ENCODE data around the gene TOM1L2. TPM values are rescaled to one million over a fixed set of nuclear protein-coding genes. Genes with fewer than 3 reads are reported as not detected.

Gene TOM1L2
- polyA plus RNA-seq, 1 experiment = 25.5 TPM

DNA sequence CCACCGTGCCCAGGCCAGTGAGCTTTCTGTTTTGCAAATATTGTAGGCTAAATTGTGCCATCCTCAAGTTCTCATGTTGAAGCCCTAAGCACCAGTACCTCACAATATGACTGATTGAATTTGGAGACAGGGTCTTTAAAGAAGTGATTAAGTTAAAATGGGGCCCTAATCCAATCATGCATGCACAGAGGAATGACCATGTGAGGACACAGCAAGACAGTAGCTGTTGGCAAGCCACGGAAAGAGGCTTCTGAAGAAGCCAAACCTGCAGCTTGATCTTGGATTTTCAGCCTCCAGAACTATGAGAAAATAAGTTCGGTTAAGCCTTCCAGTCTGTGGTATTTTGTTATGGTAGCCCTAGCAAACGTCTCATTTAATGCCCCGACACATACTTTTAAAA lies 24.9 kb downstream of the TOM1L2 start:
- H3K9me3 ChIP-seq (ENCODE audit: control insufficient read depth, insufficient read depth, low read length) = no peaks in the 10 kb centered on the region
- DNase-seq (ENCODE audit: low read depth, low spot score) = no peak
- H3K27ac ChIP-seq (ENCODE audit: low read depth, low read length) = peak overlapping the region; percentile 31
- CTCF ChIA-PET = interaction anchor here (0.6 to 2.2 kb wide), 4 partner anchors 16 to 56 kb away, joined by 3 to 12 read pairs (median 4); no protein-coding TSS in a partner anchor
- H3K4me3 ChIP-seq (ENCODE audit: low read depth, low read length) = no peak overlapping the region
- POLR2A ChIA-PET = interaction anchor here (1.0 to 1.1 kb wide), 2 partner anchors 25 to 34 kb away, joined by 3 read pairs; partner anchors contain the start of genes DRC3 and TOM1L2
- no peaks in the 10 kb centered on the region for H3K27me3 ChIP-seq (ENCODE audit: control insufficient read depth, insufficient read depth, low read length)
- TF ChIP-seq, protein P1, sequence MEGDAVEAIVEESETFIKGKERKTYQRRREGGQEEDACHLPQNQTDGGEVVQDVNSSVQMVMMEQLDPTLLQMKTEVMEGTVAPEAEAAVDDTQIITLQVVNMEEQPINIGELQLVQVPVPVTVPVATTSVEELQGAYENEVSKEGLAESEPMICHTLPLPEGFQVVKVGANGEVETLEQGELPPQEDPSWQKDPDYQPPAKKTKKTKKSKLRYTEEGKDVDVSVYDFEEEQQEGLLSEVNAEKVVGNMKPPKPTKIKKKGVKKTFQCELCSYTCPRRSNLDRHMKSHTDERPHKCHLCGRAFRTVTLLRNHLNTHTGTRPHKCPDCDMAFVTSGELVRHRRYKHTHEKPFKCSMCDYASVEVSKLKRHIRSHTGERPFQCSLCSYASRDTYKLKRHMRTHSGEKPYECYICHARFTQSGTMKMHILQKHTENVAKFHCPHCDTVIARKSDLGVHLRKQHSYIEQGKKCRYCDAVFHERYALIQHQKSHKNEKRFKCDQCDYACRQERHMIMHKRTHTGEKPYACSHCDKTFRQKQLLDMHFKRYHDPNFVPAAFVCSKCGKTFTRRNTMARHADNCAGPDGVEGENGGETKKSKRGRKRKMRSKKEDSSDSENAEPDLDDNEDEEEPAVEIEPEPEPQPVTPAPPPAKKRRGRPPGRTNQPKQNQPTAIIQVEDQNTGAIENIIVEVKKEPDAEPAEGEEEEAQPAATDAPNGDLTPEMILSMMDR (IDR thresholded peaks at IDR 0.05; ENCODE audit: low read depth, low read length) = no peak

DNA sequence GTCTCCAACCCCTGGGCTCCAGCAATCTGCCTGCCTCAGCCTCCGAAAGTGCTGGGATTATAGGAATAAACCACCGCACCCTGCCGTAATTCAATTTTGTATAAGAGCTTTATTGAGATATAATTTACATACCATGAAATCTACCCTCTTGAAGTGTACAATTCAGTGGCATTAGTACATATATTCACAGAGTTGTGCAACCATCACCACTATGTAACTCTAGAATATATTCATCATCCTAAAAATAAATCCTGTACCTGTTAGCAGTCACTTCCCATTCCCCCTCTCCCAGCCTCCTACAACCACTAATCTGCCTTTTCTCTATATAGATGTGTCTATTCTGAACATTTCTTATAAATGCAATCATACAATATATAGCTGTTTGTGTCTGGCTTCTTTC lies 26.1 kb downstream of the TOM1L2 start:
- CTCF ChIA-PET = interaction anchor here (2.2 kb wide), 1 partner anchor 27 kb away, joined by 12 read pairs; no protein-coding TSS in a partner anchor
- TF ChIP-seq, protein P1 (IDR thresholded peaks at IDR 0.05; ENCODE audit: low read depth, low read length) = no peak

DNA sequence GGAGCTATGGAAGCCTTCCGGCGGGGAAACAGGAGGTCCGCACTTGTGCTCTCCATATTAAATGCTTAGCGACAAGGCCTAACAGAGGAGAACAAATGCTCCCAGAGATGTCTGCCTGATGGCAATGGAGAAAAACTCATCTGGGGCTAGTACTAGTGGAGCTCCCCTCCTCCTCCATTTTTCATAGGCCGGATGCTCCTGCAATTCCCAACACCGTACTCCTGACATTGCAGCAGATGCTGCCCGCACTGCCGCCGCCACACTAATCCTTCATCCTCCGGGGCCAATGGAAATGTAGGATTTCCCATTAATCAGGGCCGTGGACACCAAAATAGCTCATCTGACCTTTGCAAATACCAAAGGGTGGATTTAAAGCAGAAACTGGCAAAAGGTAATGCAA lies 27.5 kb downstream of the TOM1L2 start:
- POLR2A ChIA-PET = interaction anchor here (1.0 kb wide), 1 partner anchor 28 kb away, joined by 7 read pairs; the partner anchor contains the start of genes DRC3 and TOM1L2
- CTCF ChIA-PET = interaction anchor here (0.5 to 2.6 kb wide), 3 partner anchors 26 to 105 kb away, joined by 3 to 10 read pairs (median 4); partner anchors contain the start of genes DRC3 and TOM1L2
- Histone ChIP-seq H3K4me3 (ENCODE audit: low read depth, low read length) (no peak overlapping the region), H3K27me3 (ENCODE audit: control insufficient read depth, insufficient read depth, low read length) (no peaks in the 10 kb centered on the region), H3K9me3 (ENCODE audit: control insufficient read depth, insufficient read depth, low read length) (no peaks in the 10 kb centered on the region), H3K27ac (ENCODE audit: low read depth, low read length) (no peak overlapping the region)
- no peak for DNase-seq (ENCODE audit: low read depth, low spot score)
- TF ChIP-seq, protein P1 (IDR thresholded peaks at IDR 0.05; ENCODE audit: low read depth, low read length) = no peak

More for the DNA sequence above, 26.1 kb downstream of the TOM1L2 start:
- no peaks in the 10 kb centered on the region for H3K27me3 ChIP-seq (ENCODE audit: control insufficient read depth, insufficient read depth, low read length)
- POLR2A ChIA-PET = interaction anchor here (1.0 to 1.2 kb wide), 2 partner anchors 26 to 1022 kb away, joined by 3 read pairs; partner anchors contain the start of genes DRC3 and TOM1L2
- no peak overlapping the region for H3K27ac ChIP-seq (ENCODE audit: low read depth, low read length)
- DNase-seq (ENCODE audit: low read depth, low spot score) = no peak
- H3K4me3 ChIP-seq (ENCODE audit: low read depth, low read length) = no peak overlapping the region
- no peaks in the 10 kb centered on the region for H3K9me3 ChIP-seq (ENCODE audit: control insufficient read depth, insufficient read depth, low read length)

DNA sequence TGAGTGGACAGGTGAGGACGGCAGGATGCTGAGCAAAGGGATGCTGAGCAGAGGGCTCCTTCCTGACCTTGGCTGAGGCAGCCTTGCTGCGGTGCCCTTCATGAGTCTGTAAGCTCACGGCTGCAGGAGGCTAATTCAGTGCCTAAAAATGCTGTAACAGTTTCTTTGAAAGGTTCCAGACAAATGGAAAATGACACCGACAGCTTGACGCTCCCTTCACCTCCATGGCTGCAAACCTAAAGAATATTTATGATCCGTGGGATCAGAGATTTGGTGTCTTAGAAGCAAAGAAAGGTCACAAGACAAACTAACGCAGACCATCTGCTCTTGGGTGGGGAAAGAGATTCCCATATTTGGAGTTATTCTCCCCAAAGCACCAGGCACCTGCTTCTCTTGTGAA lies 28.0 kb downstream of the TOM1L2 start:
- ChIA-PET POLR2A (interaction anchor here (1.0 kb wide), 1 partner anchor 28 kb away, joined by 7 read pairs; the partner anchor contains the start of genes DRC3 and TOM1L2), CTCF (interaction anchor here (1.0 to 2.6 kb wide), 3 partner anchors 25 to 89 kb away, joined by 3 to 10 read pairs (median 9); partner anchors contain the start of genes DRC3 and TOM1L2)
- Histone ChIP-seq H3K27ac (ENCODE audit: low read depth, low read length) (no peak overlapping the region), H3K9me3 (ENCODE audit: control insufficient read depth, insufficient read depth, low read length) (no peaks in the 10 kb centered on the region), H3K4me3 (ENCODE audit: low read depth, low read length) (no peak overlapping the region), H3K27me3 (ENCODE audit: control insufficient read depth, insufficient read depth, low read length) (no peaks in the 10 kb centered on the region)
- no peak for DNase-seq (ENCODE audit: low read depth, low spot score)
- TF ChIP-seq, protein P1 (IDR thresholded peaks at IDR 0.05; ENCODE audit: low read depth, low read length) = no peak

DNA sequence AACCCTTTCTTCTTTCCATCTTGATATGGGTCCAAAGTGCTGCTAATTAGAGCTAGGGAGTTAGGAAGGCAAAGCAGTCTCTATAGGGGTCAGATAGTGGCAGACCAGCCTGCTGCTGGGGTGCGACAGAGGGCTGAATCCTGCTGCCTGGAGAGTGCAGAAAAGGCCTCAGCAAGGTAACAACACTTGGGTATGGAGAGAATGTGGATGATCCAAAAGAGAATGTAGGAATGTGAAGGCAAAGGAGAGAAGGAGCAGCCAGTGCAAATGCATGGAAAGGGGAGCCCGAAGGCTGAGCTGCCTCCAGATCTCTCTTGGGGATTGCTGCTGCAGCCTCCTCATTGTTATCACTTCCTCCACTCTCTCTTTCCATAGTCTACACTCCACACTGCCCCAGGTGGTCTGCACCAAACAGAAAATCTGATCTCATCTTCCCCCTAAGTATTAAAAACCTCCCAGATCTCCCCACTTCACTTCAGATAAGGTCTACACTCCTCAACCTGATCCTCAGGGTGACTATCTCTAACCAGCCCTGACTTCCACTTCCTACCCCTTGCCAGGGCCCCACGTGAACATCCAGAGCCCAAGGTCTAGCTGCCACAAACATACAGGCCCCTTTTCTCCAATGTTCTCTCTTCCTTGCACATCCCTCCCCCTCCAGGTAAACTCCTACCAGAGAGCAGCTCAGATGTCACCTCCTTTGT lies 28.8 kb downstream of the TOM1L2 start:
- no peak overlapping the region for H3K4me3 ChIP-seq (ENCODE audit: low read depth, low read length)
- POLR2A ChIA-PET = no interaction called here
- H3K27ac ChIP-seq (ENCODE audit: low read depth, low read length) = peak overlapping the region; percentile 43
- no peak for DNase-seq (ENCODE audit: low read depth, low spot score)
- TF ChIP-seq, protein P1 (IDR thresholded peaks at IDR 0.05; ENCODE audit: low read depth, low read length) = no peak
- CTCF ChIA-PET = interaction anchor here (1.5 to 2.6 kb wide), 2 partner anchors 29 to 90 kb away, joined by 9 to 10 read pairs; partner anchors contain the start of genes DRC3 and TOM1L2
- H3K27me3 ChIP-seq (ENCODE audit: control insufficient read depth, insufficient read depth, low read length) = no peaks in the 10 kb centered on the region
- H3K9me3 ChIP-seq (ENCODE audit: control insufficient read depth, insufficient read depth, low read length) = no peaks in the 10 kb centered on the region

Measured in AG04450 (cell line).